ENCODE results near the gene IKZF2. TPM values are rescaled to one million over a fixed set of nuclear protein-coding genes. Genes with fewer than 3 reads are reported as not detected.

Gene IKZF2
- total RNA-seq, 2 donors from 2014 or later, result 16.2 to 26.5 TPM

- DNase-seq (ENCODE audit: low spot score) (no peak), ATAC-seq (ENCODE audit: insufficient number of reproducible peaks, low FRiP score, low read depth) (no peak)
- H3K9me3 ChIP-seq, result no peaks in the 10 kb centered on the region
- no peaks in the 10 kb centered on the region for H3K27me3 ChIP-seq (replicated peaks; ENCODE audit: insufficient read depth)
- no peak for TF ChIP-seq CTCF (IDR thresholded peaks at IDR 0.05)
- no peak overlapping the region for H3K27ac ChIP-seq
- no peaks in the 10 kb centered on the region for H3K4me1 ChIP-seq (ENCODE audit: control insufficient read depth in 1 of 2, low read depth in 2 of 2)
- no peaks in the 10 kb centered on the region for H3K36me3 ChIP-seq
- H3K4me3 ChIP-seq, result no peak overlapping the region
These were observed 176.7 kb downstream of the IKZF2 start for GRCh38 chr2:212974692-212975091.

- Histone ChIP-seq H3K27me3 (replicated peaks; ENCODE audit: insufficient read depth) (no peaks in the 10 kb centered on the region), H3K27ac (no peak overlapping the region), H3K9me3 (no peaks in the 10 kb centered on the region), H3K36me3 (no peaks in the 10 kb centered on the region), H3K4me1 (ENCODE audit: control insufficient read depth in 1 of 2, low read depth in 2 of 2) (no peaks in the 10 kb centered on the region), H3K4me3 (no peak overlapping the region)
- no peak for DNase-seq (ENCODE audit: low spot score)
- ATAC-seq (ENCODE audit: insufficient number of reproducible peaks, low FRiP score, low read depth), result no peak
- no peak for TF ChIP-seq CTCF (IDR thresholded peaks at IDR 0.05)
These were observed 178.1 kb downstream of the IKZF2 start for GRCh38 chr2:212973347-212973746.

DNA sequence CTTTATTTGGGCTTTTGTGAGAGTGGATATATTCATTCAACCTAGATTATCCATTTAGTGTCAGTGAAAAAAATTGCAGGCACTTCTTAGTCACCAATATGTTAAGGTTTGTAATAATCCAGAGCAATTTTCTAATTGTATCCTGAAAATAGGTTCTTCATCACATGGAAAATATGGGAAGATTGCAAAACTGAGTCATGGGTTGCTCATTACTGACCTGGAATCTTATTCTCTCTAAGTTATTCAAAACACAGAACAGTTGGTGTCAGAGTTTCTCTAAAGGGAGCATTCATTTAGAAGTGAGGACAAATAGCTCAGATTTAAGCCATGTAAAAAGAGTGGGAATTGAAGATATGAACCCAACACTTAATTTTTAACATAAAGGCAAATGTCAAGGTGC lies 181.3 kb downstream of the IKZF2 start:
- TF ChIP-seq CTCF (IDR thresholded peaks at IDR 0.05), result no peak
- no peaks in the 10 kb centered on the region for H3K27me3 ChIP-seq (replicated peaks; ENCODE audit: insufficient read depth)
- H3K9me3 ChIP-seq, result no peaks in the 10 kb centered on the region
- H3K4me3 ChIP-seq, result no peak overlapping the region
- ATAC-seq (ENCODE audit: insufficient number of reproducible peaks, low FRiP score, low read depth), result no peak
- no peak overlapping the region for H3K27ac ChIP-seq
- no peaks in the 10 kb centered on the region for H3K36me3 ChIP-seq
- DNase-seq (ENCODE audit: low spot score), result no peak
- H3K4me1 ChIP-seq (ENCODE audit: control insufficient read depth in 1 of 2, low read depth in 2 of 2), result no peaks in the 10 kb centered on the region

- TF ChIP-seq CTCF (IDR thresholded peaks at IDR 0.05), result no peak
- ATAC-seq (ENCODE audit: insufficient number of reproducible peaks, low FRiP score, low read depth) (no peak), DNase-seq (ENCODE audit: low spot score) (no peak)
- H3K9me3 ChIP-seq, result no peaks in the 10 kb centered on the region
- no peaks in the 10 kb centered on the region for H3K36me3 ChIP-seq
- H3K27ac ChIP-seq, result no peak overlapping the region
- H3K4me1 ChIP-seq (ENCODE audit: control insufficient read depth in 1 of 2, low read depth in 2 of 2), result no peaks in the 10 kb centered on the region
- H3K4me3 ChIP-seq, result no peak overlapping the region
- H3K27me3 ChIP-seq (replicated peaks; ENCODE audit: insufficient read depth), result no peaks in the 10 kb centered on the region
These were observed 182.9 kb downstream of the IKZF2 start for GRCh38 chr2:212968284-212969081.

GRCh38 chr2:212966884-212967283 lies 184.5 kb downstream of the IKZF2 start:
- H3K27ac ChIP-seq, result no peak overlapping the region
- H3K9me3 ChIP-seq, result no peaks in the 10 kb centered on the region
- no peak for DNase-seq (ENCODE audit: low spot score)
- no peak for TF ChIP-seq CTCF (IDR thresholded peaks at IDR 0.05)
- no peak overlapping the region for H3K4me3 ChIP-seq
- no peak for ATAC-seq (ENCODE audit: insufficient number of reproducible peaks, low FRiP score, low read depth)
- no peaks in the 10 kb centered on the region for H3K27me3 ChIP-seq (replicated peaks; ENCODE audit: insufficient read depth)
- H3K36me3 ChIP-seq, result no peaks in the 10 kb centered on the region
- H3K4me1 ChIP-seq (ENCODE audit: control insufficient read depth in 1 of 2, low read depth in 2 of 2), result no peaks in the 10 kb centered on the region

All from thoracic aorta (tissue), 2 donors.